ENCODE results near the gene OR7A5. TPM values are rescaled to one million over a fixed set of nuclear protein-coding genes. Genes with fewer than 3 reads are reported as not detected.

The OR7A5 gene
- total RNA-seq, result not detected in 2 replicates
- long read RNA-seq, result 0 reads

DNA sequence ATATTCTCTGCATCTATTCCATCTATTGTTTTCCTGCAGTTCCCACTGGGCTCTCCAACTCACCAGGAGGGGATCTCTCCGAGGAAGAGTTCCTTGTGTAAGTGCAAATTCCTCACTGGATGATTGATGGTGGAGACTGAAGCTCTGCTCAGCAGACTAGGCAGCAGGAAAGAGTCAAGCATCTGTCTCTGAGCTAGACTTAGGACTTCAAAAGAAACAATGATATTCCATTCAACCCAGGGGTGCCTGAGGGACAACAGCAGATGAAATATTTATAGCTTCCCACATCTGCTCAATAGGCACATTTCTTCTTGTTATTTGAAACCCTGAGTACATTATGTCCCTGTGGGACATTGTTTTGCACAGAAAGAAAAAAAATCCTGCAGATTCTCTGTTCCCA lies at the start of gene OR7A5, which contains the start of gene OR7C1:
Gene OR7A5, minus strand, starts transcription at position 175 of the 400 bp plus-strand sequence. CDS start 6,944 bp downstream, outside the sequence.
Gene OR7C1, minus strand, starts transcription at position 175 of the 400 bp plus-strand sequence. CDS start 35,049 bp downstream, outside the sequence.
- peaks cover 38% of the 10 kb centered on the region for H3K9me3 Mint-ChIP-seq (ENCODE audit: low read depth)
- no peak for DNase-seq (ENCODE audit: low spot score, unreplicated experiment)
- H3K4me3 Mint-ChIP-seq (ENCODE audit: low read depth), result no peak within 1 kb of the TSS
- no peak within 1 kb of the TSS for H3K27ac Mint-ChIP-seq
- H3K27me3 Mint-ChIP-seq, result no peaks in the 10 kb centered on the region
- no peaks in the 10 kb centered on the region for H3K4me1 Mint-ChIP-seq (ENCODE audit: low read depth)
- no peaks in the 10 kb centered on the region for H3K36me3 Mint-ChIP-seq (ENCODE audit: insufficient read depth)
- TF ChIP-seq, protein P1, sequence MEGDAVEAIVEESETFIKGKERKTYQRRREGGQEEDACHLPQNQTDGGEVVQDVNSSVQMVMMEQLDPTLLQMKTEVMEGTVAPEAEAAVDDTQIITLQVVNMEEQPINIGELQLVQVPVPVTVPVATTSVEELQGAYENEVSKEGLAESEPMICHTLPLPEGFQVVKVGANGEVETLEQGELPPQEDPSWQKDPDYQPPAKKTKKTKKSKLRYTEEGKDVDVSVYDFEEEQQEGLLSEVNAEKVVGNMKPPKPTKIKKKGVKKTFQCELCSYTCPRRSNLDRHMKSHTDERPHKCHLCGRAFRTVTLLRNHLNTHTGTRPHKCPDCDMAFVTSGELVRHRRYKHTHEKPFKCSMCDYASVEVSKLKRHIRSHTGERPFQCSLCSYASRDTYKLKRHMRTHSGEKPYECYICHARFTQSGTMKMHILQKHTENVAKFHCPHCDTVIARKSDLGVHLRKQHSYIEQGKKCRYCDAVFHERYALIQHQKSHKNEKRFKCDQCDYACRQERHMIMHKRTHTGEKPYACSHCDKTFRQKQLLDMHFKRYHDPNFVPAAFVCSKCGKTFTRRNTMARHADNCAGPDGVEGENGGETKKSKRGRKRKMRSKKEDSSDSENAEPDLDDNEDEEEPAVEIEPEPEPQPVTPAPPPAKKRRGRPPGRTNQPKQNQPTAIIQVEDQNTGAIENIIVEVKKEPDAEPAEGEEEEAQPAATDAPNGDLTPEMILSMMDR (IDR thresholded peaks at IDR 0.05; ENCODE audit: unreplicated experiment), result no peak

- Mint-ChIP-seq H3K27ac (no peak overlapping the region), H3K36me3 (ENCODE audit: insufficient read depth) (peaks cover 4% of the 10 kb centered on the region), H3K4me3 (ENCODE audit: low read depth) (no peak overlapping the region), H3K4me1 (ENCODE audit: low read depth) (no peaks in the 10 kb centered on the region), H3K27me3 (no peaks in the 10 kb centered on the region), H3K9me3 (ENCODE audit: low read depth) (peaks cover 56% of the 10 kb centered on the region)
- no peak for DNase-seq (ENCODE audit: low spot score, unreplicated experiment)
- TF ChIP-seq, protein P1 (IDR thresholded peaks at IDR 0.05; ENCODE audit: unreplicated experiment), result no peak
Observed at GRCh38 chr19:14871619-14872230, 36.7 kb upstream of the OR7A5 start.

GRCh38 chr19:14868497-14868896 lies 33.5 kb upstream of the OR7A5 start:
- no peak overlapping the region for H3K4me3 Mint-ChIP-seq (ENCODE audit: low read depth)
- H3K27ac Mint-ChIP-seq, result no peak overlapping the region
- TF ChIP-seq, protein P1 (IDR thresholded peaks at IDR 0.05; ENCODE audit: unreplicated experiment), result no peak
- no peak for DNase-seq (ENCODE audit: low spot score, unreplicated experiment)
- no peaks in the 10 kb centered on the region for H3K27me3 Mint-ChIP-seq
- H3K4me1 Mint-ChIP-seq (ENCODE audit: low read depth), result no peaks in the 10 kb centered on the region
- peaks cover 64% of the 10 kb centered on the region for H3K9me3 Mint-ChIP-seq (ENCODE audit: low read depth)
- H3K36me3 Mint-ChIP-seq (ENCODE audit: insufficient read depth), result no peaks in the 10 kb centered on the region

GRCh38 chr19:14848822-14849221 lies 13.8 kb upstream of the OR7A5 start, which contains the start of gene OR7A10:
Gene OR7A10 (minus strand): TSS chr19:14848922. CDS start chr19:14841877, 7,045 bp downstream.
- DNase-seq (ENCODE audit: low spot score, unreplicated experiment), result no peak
- H3K4me3 Mint-ChIP-seq (ENCODE audit: low read depth), result no peak within 1 kb of the TSS
- H3K9me3 Mint-ChIP-seq (ENCODE audit: low read depth), result peaks cover 62% of the 10 kb centered on the region
- H3K27me3 Mint-ChIP-seq, result no peaks in the 10 kb centered on the region
- TF ChIP-seq, protein P1 (IDR thresholded peaks at IDR 0.05; ENCODE audit: unreplicated experiment), result no peak
- H3K27ac Mint-ChIP-seq, result no peak within 1 kb of the TSS
- H3K36me3 Mint-ChIP-seq (ENCODE audit: insufficient read depth), result peaks cover 3% of the 10 kb centered on the region
- H3K4me1 Mint-ChIP-seq (ENCODE audit: low read depth), result no peaks in the 10 kb centered on the region

DNA sequence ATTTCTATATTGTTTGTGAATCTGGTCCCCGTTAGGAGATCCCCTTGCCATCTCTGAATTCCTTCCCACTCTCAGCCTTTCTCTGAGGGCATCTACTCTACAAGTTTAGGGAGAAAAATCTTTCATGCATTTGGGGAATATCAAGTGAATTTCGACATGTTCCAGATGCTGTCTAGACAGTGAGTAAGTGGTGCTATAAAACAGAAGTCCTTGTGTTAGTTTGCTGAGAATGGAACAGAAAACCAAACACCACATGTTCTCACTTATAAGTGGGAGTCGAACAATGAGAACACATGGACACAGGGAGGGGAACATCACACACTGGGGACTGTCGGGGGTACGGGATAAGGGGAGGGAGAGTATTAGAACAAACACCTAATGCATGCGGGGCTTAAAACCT lies 8.6 kb upstream of the OR7A5 start:
- H3K27ac Mint-ChIP-seq, result no peak overlapping the region
- peaks cover 61% of the 10 kb centered on the region for H3K9me3 Mint-ChIP-seq (ENCODE audit: low read depth)
- no peaks in the 10 kb centered on the region for H3K27me3 Mint-ChIP-seq
- no peaks in the 10 kb centered on the region for H3K4me1 Mint-ChIP-seq (ENCODE audit: low read depth)
- DNase-seq (ENCODE audit: low spot score, unreplicated experiment), result no peak
- TF ChIP-seq, protein P1 (IDR thresholded peaks at IDR 0.05; ENCODE audit: unreplicated experiment), result no peak
- H3K4me3 Mint-ChIP-seq (ENCODE audit: low read depth), result no peak overlapping the region
- H3K36me3 Mint-ChIP-seq (ENCODE audit: insufficient read depth), result peaks cover 3% of the 10 kb centered on the region

All from progenitor cell of endocrine pancreas (in vitro differentiated cells).